GM21723 (cell line): Measurements from ENCODE around the gene MAD1L1.
"Not testable (repeated sequence)": the region's sequence is repeated elsewhere in the genome, so short reads cannot be mapped to it uniquely, and the experiment has no call there.

Experiments used
- ATAC-seq: cut with Tn5 transposase; IDR thresholded peaks from one replicate; pipeline ENCODE4 v1.9.1; 2021; ENCODE audit warnings: mild to moderate bottlenecking, moderate library complexity; ENCODE audit not compliant: unreplicated experiment

Gene MAD1L1

GRCh38 chr7:1837696-1838543 lies 394.8 kb downstream of the MAD1L1 start:
- not testable (repeated sequence) for ATAC-seq

- ATAC-seq, result not testable (repeated sequence)
Observed at GRCh38 chr7:1831933-1832535, 400.7 kb downstream of the MAD1L1 start.

DNA sequence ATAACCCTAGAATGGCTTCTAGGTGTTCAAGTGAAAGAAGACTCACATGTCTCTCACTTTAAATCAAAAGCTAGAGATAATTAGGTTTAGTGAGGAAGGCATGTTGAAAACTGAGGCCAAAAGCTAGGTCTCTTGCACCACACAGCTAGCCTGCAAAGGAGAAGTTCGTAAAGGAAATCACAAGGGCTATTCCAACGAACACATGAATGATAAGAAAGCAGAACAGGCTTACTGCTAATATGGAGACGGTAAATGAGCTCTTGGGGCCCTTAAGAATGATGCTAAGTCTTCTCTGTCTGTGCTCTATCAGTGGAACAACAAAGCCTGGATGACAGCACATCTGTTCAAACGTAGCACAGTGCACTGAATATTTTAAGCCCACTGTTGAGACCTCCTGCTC lies 401.3 kb downstream of the MAD1L1 start:
- ATAC-seq, result not testable (repeated sequence)

- not testable (repeated sequence) for ATAC-seq
Observed at GRCh38 chr7:1829668-1830067, 403.1 kb downstream of the MAD1L1 start.

DNA sequence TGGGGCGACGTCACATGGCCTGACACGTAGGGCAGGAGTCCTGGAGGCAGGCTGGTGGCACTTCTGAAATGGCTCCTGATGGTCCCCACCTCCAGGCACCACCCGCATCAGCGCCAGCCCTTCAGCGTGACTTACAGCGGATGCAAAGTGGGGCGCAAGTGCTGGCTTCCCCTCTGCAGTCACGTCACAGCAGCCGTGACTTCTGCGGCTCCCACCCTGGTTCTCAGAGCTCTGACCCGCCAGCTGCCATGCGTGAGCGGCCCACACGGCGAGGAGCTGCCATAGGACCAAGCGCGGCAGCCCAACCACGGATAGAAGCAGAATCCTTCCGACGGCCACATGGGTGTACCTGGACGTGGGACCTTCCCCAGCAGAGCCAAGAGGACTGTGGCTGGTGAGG lies 403.6 kb downstream of the MAD1L1 start:
- ATAC-seq, result no peak

GRCh38 chr7:1828170-1828569 lies 404.6 kb downstream of the MAD1L1 start:
- ATAC-seq, result not testable (repeated sequence)

GRCh38 chr7:1827521-1827981 lies 405.2 kb downstream of the MAD1L1 start:
- ATAC-seq, result not testable (repeated sequence)

DNA sequence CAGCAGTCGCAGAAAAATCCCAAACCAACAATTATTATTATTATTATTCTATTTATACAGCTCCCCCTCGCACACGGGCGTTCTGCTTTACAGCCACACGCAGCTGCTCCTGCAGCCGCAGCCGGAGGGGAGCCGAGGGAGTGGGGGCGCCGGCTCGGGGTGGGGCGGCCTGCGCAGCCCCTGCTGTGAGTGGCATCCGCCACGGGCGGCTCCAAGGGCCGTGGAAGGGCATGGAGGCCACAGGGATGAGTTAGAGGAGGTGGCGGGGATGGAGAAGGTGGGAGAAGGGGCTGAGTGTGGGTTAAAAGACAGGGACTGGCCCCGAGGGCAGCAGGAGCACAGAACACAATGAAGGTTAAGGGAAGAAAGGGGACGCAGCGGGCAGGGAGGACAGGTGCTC lies 405.8 kb downstream of the MAD1L1 start:
- ATAC-seq, result not testable (repeated sequence)

GRCh38 chr7:1825897-1826741 lies 406.6 kb downstream of the MAD1L1 start:
- ATAC-seq, result no peak

DNA sequence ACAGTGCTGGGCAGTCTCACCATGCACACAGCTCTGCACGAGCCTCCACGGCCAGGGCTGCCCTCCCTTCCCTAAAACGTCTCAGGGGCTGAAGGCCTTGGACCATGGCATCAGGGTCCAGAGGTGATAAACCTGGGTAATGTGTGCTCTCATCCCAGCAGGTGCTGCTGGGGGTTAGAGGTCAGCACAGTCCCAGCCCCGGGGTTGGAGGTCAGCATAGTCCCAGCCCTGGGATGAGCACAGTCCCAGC lies 407.2 kb downstream of the MAD1L1 start:
- not testable (repeated sequence) for ATAC-seq

DNA sequence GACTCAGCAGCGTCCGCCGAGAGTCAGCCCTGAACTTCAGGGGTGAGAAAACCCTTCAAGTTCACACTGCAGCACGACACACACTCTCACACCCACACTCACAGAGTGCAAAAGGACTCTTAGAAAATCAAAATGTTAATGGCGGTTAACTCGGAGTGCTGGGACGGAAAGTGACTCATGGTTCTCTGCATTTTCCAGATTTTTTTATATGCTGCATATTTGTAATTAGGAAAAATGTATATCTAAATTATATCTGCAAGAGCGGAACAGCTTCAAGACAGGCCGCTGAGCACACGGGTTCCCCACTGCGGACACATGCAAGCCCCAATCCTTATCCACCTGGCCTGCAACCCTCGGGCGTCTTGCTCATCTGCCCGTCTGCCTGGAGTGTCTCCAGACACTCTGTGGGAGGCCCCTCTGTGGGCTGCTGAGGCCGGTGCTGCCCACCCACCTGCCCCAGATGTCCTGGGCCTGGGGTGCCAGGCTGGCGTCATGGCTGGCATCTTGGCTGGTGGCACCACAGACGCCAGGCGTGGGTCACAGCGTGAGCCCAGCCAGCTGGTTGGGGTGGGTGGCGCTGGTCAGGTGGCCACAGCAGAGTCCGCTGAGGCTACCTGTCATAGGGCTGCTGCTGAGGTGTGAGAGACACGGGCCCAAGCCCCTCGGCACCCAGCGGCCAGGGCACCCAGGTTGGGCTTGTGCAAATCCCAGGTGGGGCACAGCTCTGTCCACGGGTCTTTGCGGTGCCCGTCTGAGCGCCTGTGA lies 407.7 kb downstream of the MAD1L1 start:
- ATAC-seq, result not testable (repeated sequence)

GRCh38 chr7:1824151-1824881 lies 408.4 kb downstream of the MAD1L1 start:
- ATAC-seq, result not testable (repeated sequence)

DNA sequence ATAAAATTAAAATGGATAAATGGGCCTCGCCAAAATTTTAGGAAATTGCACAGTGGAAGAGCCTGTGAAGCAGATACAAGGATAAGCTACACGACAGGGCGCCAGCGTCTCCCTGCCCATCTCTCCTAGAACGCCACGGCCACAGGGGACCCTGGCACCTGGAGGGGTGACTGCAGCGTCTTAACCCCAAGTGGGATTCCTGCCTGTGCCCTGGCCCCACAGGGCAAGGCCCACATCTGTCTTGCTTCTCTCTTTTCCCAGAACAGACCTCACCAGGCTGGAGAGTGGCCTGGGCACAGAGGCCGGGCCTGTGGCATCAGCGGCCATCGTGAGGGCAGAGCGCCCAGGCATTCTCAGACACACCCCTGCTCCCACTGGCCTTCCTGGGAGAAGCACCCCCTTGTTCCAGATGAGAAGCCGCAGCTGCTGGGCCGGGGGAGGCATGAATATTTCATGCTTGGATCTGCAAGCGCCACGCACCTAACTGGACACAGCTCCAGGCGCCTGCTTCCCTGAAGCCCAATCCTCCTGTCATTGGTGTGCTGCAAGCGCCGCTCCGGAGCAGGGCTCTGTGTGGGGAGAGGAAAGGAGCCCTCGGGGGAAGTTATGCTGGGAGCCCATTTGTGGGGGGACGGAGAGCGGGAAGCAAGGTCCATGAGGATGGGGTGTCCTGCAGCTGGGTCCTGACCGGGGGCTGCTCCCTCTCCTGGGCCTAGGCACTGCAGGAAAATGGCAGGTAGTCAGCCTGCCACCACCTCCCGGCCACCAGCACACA lies 409.2 kb downstream of the MAD1L1 start:
- ATAC-seq, result no peak

- ATAC-seq, result no peak
Observed at GRCh38 chr7:1819259-1819841, 413.4 kb downstream of the MAD1L1 start.

DNA sequence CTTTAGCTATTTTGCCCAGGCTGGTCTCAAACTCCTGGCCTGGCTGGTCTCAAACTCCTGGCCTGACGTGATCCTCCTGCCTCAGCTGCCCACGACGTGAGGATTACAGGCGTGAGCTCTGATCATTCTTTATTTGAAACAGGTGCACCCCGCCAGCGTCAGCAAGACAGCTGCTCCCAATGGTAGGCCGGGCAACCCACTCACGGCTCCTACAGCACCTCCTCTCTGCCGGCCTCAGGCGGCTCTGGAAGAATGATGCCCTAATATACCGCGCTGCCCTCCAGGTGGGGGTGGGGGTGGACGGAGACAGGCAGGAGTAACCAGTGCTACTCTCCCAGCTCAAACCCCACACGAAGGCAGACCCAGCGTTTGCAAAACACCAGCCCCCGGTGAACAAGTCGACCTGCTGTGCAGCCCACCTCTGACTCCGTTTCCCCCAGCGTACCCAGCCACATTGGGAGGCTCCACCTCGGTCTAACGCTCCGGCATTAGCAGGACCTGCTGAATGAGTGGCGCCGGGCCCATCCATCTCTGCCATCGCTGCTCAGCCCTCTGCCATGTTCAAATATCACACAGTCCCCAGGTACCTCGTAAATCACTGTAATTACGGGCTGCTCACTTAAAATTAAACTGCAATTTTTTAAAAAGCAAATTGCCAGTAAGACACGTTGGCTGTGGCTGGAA lies 414.0 kb downstream of the MAD1L1 start:
- no peak for ATAC-seq

DNA sequence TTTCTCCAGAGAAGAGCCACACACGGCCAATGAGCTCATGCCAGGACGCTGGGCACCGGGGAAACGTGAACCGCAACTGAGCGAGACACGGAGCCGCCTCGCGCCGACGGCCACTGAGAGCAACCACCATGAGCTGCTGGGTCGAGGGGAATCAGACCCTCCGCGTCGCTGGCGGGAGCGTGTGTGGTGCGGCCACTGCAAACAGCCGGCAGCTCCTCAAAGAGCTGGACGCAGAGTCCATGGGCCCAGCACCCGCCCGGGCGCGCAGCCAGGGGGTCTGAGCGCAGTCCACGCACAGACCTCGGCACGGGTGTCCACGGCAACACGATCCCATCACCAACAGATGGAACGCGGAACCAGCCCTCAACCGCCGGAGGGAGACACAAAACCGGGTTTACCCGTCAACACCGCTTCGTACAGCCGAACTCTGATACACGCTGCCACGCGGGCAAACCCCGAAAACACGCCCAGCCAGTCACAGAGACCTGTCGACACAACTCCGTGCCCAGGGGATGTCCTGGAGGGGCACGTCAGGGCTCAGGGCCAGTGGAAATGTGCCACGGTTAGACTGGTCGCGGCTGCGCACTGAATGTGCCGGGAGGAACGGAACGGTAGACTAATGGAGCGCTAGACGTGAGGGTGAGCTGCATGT lies 415.6 kb downstream of the MAD1L1 start:
- no peak for ATAC-seq

DNA sequence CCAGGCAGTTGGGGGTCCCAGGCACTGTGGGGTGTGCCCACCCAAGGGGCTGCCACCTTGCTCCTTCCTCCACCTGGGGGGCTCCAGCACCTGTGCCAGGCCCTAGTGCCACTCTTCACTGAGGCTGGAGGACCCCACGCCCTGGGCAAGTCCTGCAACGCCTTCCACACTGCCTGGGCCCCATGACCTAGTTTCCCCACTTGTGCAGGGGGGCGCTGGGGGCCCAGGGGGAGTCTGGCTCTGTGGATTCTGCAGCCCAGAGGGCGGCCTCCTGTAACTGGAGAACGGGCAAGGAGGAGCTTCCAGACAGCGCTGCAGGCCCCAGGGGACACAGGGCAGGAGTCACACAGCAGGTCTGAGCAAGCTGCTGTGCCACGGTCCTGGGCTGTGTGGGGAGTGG lies 416.3 kb downstream of the MAD1L1 start:
- ATAC-seq, result not testable (repeated sequence)
